HG02610 (cell line): ENCODE measurements around the gene GPR137C.
"Not testable (repeated sequence)": the region's sequence is repeated elsewhere in the genome, so short reads cannot be mapped to it uniquely, and the experiment has no call there.

Experiments
- ATAC-seq: cut with Tn5 transposase; IDR thresholded peaks from one replicate; pipeline ENCODE4 v1.9.1; 2021; ENCODE audit warnings: mild to moderate bottlenecking, moderate library complexity; ENCODE audit not compliant: unreplicated experiment

Gene GPR137C

DNA sequence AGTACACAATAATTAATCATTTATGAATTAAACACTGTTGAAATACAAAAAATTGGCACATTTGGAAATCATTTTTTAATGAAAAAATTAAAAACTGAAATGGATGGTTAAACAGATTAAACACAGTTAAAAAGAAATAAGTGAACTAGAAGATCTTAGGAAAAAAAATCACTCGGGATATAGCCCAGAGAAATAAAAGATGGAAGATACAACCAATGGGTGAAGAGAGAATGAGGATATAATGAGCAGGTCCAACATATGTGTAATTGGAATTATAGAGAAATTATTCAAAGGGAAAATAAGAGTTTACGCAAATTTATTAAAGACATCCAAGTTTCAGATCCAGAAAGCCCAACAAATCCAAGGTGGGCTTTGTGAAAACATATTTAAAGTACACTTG, 6.1 kb downstream of the GPR137C start:
- no peak for ATAC-seq

DNA sequence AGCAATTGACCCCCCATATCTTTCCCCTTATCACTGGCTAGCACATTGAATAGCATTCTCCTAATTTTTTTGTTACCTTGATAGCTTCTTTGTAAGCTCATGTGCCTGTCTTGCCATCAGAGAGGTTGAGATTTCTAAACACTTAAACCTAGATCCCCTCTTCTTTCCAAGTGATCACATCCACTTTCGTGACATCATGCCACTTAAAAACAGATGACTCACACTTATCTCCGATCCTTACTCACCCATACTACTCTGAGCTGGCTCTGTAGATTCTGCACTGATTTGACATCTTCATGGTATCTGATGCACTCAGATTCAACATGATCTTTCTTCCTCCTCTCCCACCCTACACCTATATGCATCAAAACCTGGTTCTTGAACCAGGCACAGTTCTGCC, 10.5 kb downstream of the GPR137C start:
- ATAC-seq: no peak

DNA sequence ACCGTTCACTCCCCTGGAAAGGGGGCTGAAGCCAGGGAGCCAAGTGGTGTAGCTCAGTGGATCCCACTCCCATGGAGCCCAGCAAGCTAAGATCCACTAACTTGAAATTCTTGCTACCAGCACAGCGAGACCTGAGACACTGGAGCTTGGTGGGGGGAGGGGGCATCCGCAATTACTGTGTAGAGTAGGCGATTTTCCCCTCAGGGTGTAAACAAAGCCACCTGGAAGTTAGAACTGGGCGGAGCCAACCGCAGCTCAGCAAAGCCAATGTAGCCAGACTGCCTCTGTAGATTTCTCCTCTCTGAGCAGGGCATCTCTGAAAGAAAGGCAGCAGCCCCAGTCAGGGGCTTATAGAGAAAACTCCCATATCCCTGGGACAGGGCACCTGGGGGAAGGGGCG, 15.8 kb downstream of the GPR137C start:
- ATAC-seq: not testable (repeated sequence)

DNA sequence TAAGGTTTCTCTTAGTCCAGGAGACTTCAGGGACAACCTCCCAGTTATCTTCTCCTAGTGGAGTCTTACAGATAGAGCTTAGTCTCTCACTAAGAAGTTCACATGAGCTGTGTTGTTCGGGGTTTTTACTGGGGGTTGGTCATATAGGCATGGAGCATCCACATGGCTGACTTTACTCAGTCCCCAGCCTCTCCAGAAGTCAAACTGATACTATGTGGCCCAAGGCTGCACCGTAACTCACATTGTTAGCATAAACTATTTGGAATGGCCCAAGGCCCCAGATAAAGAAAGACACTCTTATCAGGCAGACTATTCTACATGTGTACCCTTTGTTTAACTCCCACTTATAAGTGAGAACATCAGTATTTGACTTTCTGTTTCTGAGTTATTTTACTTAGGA, 23.2 kb downstream of the GPR137C start:
- no peak for ATAC-seq

DNA sequence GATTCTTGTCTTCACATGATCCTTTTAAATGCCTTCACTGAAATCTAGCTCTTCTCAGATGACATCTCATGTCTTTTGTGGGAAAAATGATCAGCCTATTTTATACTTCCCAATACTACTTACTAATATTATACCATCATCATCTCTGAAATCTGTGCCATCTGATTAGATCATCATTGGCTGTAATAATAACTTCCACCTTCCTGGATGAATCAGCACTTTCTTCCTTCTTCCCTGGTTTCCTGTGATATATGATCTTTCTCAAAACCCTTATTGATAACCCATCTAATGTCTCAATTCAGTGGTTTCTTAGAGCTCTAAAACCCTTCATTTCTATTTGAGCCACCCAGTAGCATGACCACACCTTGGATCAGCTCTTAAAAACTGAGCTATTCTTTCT, 30.9 kb downstream of the GPR137C start:
- ATAC-seq: no peak

DNA sequence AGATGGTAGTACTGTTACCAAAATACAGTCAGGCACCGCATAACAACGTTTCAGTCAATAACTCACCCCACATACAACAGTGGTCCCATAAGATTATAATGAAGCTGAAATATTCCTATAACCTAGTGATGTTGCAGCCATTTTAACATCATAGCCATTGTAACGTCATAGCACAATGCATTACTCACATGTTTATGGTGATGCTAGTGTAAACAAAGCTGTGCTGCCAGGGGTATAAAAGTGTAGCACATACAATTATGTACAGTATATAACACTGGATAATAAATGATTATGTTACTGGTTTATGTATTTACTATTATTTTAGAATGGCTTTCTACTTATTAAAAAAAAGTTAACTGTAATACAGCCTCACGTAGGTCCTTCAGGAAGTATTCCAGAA, 37.0 kb downstream of the GPR137C start:
- no peak for ATAC-seq

DNA sequence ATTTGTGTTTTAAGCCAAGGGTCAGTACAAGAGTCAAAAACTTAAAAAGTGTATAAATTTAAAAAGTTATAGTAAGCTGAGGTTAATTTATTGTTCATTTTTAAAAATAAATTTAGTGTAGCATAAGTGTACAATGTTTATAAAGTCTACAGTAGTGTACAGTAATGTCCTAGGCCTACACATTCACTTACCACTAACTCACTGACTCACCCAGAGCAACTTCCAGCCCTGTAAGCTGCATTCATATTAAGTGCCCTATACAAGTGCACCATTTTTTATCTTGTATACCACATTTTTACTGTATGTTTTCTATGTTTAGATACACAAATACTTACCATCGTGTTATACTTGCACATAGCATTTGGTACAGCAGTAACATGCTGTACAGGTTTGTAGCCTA, 37.7 kb downstream of the GPR137C start:
- no peak for ATAC-seq

DNA sequence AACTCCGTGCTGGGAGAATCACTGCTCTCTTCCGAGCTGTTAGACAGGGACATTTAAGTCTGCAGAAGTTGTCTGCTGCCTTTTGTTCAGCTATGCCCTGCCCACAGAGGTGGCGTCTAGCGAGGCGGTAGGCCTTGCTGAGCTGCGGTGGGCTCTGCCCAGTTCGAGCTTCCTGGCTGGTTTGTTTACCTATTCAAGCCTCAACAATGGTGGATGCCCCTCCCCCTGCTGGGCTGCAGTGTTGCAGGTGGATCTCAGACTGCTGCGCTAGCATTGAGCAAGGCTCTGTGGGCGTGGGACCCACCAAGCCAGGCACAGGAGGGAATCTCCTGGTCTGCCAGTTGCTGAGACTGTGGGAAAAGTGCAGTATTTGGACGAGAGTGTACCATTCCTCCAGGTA, 43.7 kb downstream of the GPR137C start:
- ATAC-seq: no peak

DNA sequence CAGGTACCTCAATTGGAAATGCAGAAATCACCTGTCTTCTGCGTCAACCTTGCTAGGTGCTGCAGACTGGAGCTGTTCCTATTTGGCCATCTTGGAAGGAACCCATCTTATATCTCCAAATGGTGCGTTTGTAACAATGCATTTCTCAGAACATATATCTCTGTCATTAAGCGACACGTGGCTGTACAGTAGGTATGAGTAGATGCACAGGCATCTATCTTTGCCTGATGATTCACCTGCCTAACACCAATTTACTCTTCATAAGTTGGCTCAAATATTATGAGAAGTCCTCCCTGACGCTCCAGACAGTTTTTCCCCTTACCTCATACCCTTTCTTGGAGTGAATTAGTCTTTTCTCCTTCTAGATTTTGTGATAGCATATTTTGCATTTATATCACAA, 44.2 kb downstream of the GPR137C start:
- ATAC-seq: no peak

DNA sequence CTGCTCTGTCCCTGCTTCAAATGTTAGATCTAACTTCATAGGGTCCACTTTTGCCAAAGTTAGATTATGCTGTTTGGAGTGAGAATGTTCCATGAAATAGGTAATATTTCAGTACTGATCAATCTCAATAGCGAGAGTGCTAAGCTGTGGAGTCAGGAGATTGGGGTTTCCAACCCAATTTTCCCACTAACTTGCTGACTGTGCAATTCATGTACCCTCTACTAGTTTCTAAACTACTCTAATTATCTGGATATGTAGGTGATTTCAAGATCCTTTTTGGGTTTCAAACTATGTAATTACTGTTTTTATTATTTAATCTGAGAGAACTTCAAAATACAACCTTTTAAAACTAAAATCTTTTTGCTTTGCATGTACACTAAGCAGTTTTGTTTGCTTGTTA, 45.9 kb downstream of the GPR137C start:
- ATAC-seq: no peak

DNA sequence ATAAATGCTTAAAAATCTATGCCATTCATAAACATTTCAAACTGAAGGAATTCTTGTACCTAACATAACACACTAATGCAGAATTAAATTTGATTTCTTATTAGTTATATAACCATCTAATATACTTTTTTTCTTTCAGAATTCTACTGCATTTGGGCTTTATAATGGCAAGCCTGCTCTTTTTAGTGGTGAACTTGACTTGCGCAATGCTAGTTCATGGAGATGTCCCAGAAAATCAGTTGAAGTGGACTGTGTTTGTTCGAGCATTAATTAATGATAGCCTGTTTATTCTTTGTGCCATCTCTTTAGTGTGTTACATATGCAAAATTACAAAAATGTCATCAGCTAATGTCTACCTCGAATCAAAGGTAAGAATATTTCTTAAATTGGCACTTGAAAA, 47.3 kb downstream of the GPR137C start:
- no peak for ATAC-seq

DNA sequence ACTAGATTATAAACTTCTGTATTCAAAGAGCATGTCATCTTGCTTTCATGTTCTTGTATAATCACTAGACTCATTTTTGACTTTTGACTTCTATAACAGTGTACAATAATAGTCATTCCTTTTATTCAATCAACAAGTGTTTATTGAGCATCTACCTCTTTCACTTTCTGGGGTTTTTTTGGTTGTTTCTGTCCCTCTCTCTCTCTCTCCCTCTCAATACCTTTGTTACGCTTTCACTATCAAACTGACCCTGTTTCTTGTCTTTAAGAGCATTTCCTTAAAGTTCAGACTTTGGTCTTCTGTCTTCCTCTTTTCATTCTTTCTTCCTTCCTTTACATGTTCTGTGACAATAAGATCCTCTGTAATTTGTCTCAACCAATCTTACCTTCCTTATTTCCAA, 49.5 kb downstream of the GPR137C start:
- ATAC-seq: no peak

DNA sequence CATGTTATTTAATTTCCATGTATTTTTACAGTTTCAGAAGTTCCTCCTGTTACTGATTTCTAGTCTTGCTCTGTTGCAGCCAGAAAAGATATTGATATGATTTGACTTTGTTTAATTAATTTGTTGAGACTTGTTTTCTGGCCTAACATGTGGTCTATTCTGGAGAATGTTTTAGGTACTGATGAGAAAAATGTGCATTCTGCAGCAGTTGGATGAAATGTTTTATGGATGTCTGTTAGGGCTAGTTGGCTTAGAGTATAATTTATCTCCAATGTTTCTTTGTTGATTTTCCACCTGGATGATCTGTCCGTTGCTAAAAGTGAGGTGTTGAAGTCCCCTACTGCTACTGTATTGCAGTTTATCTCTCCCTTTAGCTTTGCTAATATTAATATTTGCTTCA, 54.4 kb downstream of the GPR137C start:
- no peak for ATAC-seq

DNA sequence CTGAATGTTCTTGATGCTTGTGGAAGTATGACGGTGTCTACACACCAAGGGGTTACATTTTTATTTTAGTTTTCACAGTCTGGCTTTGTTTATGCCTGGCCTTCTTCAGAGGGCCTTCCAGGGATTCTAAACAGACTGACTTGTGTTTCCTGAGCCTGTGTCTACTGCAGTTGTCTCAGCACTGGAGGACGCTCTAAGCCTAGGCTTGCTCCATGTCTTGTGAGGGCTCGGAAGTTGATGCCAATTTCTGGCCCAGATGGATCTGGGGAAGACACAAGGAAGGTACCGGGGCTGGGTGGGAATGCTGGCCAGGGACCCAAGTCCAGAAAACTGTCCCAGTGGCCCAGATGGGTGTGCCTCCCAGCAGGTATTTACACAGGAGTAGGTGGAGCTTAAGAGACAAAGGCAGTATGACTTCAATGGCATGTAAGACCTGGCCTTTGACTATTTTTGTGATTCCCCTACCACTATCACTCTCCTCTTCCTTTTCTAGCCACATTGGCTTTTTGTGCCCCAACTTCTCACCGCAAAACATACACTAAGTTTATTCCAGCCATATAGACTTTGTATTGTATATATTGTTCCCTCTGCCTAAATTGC, 56.9 kb downstream of the GPR137C start:
- no peak for ATAC-seq

DNA sequence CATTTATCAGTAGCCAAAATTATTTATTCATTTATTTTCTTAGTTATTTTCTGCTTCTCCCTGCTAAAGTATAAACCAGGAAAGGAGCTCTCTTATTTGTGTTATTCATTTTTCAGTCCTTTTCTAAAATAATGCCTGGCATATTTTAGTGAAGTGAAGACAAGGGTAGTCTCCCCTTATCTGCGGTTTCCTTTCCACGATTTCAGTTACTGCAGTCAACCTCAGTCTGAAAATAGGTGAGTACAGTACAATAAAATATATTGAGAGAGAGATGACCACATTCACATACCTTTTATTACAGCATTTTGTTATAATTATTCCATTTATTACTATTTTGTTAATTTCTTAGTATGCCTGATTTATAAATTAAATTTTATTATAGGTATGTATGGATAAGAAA, 57.6 kb downstream of the GPR137C start:
- ATAC-seq: no peak

DNA sequence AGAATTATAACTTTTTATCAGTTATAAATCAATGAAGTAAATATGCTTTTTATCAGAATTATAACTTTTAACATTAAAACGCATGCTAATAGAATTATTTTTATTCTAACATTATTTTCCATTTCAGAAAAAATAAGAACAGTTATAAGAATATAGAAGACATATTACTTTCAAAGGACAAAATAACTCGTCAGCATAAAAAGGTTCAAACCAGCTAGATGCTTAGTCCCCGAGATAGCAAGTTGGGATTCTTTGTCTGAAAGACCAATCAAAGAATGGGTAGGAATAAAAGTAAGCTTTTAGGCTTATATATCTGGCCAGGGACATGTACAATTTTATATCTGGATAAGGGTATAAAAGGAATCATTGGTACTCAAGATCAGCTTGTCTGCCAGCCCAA, 66.0 kb downstream of the GPR137C start:
- no peak for ATAC-seq

DNA sequence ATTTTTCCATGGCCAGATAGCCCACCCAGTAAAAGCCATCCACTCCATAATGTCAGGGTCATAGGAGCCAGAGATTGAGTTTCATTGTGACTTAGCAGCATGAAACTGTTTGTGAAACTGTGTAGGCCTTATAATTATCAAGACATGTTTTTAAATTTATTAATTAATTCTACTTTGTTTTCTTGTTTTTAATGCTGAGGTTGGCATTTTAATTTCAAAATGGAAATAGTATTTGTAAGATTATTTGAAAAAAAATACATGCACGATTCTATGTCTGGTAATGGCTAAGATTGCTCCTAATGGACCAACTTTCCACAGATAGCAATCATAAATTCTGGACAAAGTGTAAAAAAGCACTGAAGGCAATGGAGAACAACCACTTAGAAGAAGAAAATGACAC, 67.1 kb downstream of the GPR137C start:
- no peak for ATAC-seq

DNA sequence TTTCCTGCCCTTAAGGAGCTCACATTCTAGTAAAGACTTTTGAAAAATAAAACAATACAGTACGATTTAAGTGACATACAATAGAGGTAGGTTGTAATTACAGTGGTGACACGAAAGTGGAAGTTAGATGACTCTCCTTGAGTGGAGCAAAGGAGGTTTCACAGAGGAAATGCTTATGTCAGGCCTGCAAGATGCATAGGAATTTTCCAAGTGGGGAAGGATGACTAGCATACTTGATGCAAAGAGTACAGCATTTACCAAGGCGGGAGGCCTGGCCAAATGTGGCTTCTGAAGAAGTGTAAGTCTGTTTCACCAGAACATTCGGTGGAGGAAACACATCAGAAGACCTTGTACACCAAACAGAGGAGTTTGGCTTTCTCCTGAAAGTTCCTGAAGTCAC, 87.5 kb downstream of the GPR137C start:
- ATAC-seq: no peak

DNA sequence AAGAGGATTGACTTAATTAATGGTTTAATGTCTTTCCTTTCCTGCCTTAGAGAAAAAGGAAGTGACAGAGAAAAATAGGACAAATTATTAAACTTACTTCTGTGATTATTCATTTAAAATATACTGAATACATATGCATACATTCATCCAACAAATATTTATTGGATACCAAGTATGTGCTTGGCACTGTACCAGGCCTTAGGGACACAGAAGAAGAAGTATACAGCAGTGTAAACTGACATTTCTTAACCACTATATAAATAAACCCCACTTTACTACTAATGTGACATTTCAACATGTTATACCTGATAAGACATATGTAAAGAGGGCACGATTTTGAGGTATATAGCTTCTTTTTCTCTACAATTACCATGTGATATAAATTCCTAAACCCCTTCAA, 89.1 kb downstream of the GPR137C start:
- ATAC-seq: no peak

DNA sequence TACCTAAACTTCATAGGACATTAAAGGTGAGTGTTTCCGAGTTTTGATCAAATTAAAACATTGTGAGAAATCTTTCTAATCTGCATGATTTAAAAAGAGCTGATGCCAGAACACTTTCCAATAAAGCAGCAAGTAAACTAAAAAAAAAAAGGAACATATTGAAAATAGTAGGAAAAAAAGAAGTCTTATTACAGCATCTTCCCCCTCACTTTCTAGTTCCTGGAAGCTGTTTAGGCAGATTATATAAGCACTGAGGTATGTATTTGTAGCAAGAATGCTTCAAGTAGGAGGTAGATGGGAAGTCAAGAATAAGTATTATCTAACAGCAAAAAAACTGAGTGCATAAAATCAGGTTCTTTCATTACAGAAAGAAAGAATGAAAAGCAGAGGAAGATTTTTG, 96.9 kb downstream of the GPR137C start:
- no peak for ATAC-seq

DNA sequence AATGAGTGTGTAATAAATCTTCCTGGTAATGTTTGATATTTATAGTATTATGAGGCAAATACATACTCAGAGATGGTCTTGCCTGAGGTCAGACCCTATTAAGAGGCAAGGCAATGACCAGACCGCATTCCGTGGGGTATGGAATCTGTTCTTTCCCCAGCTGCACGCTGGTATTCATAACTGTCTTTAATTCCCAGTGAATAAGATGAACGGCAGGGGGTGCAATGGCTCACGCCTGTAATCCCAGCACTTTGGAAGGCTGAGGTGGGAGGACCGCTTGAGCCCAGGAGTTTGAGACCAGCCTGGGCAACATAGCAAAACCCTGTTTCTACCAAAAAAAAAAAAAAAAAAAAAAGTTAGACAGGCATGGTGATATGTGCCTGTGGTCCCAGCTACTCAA, 98.1 kb downstream of the GPR137C start:
- no peak for ATAC-seq

DNA sequence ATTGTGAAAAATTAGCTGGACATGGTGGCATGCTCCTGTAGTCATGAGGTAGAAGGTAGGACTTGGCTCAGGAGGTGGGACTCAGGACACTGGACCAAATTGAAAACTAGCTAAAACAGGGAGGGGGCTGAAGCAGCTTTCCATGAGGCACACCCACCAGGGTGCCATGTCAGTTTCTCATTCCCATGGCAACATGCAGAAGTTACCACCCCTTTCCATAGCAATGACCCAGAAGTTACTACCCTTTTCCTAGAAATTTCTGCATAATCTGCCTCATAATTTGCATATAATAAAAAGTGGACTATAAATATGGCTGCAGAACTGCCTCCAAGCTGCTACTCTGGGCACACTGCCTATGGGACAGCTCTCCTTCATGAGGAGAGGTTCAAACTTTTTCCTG, 104.3 kb downstream of the GPR137C start:
- ATAC-seq: no peak

DNA sequence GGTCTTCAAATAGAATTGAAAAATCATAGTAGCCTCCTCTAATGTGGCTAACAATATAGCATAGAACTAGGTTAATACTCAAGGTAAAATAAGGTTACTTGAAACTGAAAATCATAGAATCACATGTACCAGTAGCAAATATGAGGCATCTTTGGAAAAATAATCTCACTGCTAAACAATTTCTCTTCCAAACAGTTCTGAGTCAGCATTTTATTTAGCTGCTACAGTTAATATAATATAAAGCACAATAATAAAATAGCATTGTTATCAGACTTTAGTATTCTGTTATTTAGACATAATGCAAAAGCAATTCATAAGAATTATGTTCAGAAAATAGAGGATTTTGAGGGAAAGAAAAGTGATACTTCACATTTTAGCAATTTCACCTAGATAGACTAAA, 107.7 kb downstream of the GPR137C start:
- no peak for ATAC-seq

DNA sequence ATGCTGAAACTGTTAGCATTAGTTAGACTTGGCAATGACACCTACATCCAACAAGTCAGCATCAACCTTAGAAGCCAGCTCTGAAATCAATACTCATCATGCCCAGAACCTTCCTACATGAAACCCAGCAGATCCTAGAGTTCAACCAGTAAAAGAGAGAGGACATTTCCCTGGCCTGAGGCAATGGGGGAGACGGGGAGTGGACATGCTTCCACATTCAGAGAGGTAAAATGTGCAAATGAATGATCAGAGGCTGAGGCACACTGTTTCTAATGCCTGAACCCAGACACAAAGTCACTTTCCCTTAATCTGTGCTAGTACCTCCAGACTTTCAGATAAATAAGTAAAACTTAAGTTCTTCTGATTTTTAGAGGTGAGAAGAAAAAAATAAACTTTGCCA, 108.2 kb downstream of the GPR137C start:
- no peak for ATAC-seq
